HG03108 (cell line): ENCODE results near the gene SELENOW.
"Not testable (repeated sequence)": the region's sequence is repeated elsewhere in the genome, so short reads cannot be mapped to it uniquely, and the experiment has no call there.

Experiments
- ATAC-seq: cut with Tn5 transposase; IDR thresholded peaks from one replicate; pipeline ENCODE4 v1.9.1; 2021; ENCODE audit warnings: moderate library complexity; ENCODE audit not compliant: unreplicated experiment

Gene SELENOW

DNA sequence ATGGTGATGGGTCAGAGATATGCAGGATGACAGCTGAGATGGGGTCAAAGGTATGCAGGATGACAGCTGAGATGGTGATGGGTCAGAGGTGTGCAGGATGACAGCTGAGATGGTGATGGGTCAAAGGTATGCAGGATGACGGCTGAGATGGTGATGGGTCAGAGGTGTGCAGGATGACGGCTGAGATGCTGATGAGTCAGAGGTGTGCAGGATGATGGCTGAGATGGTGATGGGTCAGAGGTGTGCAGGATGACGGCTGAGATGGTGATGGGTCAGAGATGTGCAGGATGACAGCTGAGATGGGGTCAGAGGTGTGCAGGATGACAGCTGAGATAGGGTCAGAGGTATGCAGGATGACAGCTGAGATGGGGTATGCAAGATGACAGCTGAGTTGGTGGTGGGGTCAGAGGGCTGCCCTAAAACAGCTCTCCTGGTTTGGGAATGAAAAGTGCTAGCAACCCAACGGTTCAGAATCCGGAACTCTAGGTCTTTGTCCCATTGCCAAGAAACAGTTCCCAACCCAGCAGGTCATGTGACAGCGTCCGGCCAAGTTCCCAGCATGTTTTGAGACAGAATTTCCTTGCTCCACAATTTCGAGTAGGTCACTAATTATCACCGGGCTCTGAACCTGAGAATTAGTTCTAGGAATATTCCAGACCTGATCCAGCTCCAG lies 3.2 kb downstream of the SELENOW start:
- no peak for ATAC-seq

DNA sequence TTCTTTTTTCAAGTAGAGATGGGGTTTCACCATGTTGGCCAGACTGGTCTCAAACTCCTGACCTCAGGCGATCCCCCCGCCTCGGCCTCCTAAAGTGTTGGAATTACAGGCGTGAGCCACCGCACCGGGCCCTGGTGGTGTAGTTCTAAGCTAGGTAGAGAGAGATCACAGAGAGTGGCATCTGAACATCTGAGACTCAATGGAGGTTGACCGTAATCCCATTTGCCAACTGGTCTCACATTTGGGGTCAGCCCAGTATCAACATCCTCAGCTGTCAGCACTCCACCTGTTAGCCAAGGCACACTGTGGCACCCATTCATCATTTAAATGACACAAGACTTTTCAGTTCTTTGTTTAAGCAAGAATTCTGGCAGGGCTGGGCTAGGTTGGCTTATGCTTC lies 8.1 kb downstream of the SELENOW start:
- no peak for ATAC-seq

DNA sequence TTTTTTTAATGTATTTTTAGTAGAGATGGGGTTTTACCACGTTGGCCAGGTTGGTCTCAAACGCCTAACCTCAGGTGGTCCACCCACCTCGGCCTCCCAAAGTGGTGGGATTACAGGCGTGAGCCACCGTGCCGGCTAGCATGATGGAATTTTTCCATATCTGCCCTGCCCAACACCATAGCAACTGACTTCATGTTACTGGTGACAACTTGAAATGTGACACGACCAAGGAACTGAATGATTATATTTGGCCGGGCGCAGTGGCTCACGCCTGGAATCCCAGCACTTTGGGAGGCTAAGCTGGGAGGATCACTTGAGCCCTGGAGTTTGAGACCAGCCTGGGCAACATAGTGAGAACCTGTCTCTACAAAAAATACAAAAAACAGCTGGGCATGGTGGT lies 8.8 kb downstream of the SELENOW start:
- not testable (repeated sequence) for ATAC-seq

DNA sequence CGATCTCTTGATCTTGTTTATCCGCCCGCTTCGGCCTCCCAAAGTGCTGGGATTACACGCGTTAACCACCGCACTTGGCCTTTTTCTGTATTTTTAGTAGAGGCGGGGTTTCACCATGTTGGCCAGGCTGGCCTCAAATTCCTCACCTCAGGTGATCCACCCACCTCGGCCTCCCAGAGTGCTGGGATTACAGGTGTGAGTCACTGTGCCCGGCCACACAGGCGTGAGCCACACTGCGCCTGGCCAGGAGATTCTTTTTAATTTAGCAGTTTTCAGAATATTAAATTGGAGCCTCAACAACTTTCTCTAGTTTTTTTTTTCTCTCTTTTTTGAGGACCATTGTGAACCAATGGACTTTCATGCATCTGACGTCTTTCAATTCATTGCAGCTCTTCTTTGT lies 11.3 kb downstream of the SELENOW start:
- ATAC-seq = not testable (repeated sequence)

DNA sequence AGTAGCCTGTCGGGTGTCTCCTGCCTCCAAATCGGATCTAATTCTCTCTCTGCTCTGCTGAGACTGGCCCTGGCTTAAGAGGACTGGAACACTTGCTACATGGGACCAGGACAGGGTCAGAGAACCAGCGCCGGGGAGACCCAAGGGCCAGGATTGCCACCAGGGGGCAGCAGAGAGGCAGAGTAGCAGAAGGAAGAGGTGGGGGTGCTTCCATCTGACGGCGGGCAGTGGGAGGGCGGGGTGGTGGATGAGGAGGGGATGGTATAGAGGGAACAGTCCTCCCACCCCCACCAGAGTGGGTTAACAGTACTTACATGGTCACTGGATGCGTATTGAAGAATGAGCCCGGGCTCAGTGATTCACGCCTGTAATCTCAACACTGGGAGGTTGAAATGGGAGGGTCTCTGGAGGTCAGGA lies 11.9 kb downstream of the SELENOW start:
- no peak for ATAC-seq

DNA sequence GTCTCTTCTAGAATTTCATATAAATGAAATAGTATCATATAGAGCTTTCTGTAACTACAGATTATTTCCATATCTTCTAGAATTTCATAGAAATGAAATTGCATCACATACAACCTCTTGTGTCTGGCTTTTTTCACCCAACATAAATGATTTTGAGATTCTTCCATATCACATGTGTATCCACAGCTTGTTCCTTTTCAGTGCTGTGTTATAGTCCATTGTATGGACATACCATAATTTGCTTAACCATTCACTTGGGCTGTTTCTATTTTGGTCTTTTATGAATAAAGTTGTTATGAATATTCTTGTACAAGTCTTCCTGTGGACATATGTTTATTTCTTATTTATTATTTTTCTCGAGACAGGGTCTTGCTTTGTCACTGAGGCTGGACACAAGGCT lies 14.1 kb downstream of the SELENOW start:
- ATAC-seq = no peak

DNA sequence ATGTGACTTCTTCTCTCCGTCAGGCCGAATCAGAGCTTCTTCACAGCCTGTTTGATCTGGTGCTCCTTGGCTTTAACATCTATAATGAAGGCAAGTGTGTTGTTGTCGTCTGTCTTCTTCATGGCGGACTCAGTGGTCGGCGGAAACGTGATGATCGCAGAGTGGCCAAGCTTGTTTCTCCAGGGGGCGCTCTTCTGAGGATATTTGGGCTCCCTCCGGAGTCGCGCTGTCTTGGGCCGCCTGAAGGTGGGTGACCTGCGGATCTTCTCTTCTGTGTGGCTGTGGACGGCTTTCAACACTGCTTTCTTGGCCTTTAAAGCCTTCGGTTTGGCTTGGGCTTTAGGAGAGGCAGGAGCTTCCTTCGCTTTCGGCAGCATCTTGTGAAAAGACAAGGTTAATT lies 16.0 kb downstream of the SELENOW start:
- ATAC-seq = no peak

DNA sequence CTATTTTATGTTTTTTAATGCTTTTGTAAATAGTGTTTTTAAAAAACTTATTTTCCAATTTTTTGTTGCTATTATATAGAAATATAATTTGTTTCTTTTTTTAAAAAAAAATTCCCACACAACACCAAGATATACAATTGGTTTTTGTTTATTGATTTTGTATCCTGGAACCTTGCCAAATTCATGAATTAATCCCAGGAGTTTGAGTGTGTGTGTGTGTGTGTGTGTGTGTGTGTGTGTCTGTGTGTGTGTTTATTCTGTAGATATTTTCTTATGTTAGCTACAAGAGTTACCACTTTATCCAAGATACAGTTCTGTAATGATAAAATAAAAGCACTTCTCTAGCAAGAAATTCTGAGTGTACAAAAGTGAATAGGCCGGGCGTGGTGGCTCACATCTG lies 18.3 kb downstream of the SELENOW start:
- no peak for ATAC-seq

DNA sequence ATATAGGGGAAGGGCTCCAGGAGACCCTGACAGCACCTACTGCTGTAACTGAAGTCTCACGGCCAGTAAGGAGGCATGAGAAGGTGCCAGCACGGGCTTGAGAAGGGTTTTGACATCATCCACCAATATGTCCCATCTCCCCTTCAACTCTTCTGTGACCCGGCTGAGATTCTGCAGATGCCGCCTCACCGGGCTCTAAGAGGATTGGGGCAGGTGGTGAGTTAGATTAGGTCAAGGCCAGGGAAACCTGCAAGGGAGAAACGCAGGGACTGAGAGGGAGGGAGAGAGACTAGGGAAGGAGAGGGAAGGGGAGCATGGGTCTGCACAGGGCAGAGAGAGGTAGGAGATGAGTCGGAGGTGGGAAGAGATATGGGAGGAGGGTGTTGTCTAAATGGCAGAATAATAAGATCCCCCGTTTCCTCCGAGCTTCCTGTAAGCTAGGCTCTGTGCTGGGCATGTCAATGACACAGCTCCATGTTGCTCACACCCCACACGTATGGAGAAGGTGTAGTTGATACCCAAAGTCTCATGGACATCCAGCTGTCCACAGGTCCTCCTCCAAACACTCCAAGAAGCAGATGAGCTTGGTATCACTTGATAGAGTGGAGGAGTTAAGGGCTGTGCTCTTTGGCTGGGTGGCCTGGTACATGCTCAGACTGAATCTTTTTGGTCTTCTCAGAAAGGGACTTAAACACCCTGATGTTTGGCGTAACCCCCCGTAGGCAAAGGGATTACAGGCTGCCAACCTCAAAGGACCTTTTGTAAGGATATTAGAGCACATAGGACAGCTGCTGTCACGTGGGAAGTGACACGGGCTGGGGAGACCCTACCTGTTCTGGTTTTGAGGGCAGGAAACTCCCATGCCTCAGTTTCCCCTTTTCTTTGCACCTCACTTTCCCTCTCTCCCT lies 19.7 kb downstream of the SELENOW start:
- ATAC-seq = no peak

DNA sequence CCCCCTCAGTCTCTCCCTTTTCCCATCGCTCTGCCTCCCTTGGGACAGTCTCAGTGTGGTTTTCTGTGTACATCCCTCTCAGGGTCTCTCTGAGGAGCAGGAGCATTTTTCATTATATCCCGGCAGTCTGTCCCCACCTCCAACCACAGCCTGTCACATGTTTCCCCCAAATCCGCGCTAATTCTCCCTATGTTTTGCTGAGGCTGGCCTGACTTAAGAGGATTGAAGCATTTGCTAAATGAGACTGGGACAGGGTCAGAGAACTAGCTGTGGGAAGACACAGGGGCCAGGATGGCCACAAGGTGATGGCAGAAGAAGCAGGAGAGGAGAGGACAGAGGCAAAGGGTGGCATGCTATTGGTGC lies 20.4 kb downstream of the SELENOW start:
- no peak for ATAC-seq

DNA sequence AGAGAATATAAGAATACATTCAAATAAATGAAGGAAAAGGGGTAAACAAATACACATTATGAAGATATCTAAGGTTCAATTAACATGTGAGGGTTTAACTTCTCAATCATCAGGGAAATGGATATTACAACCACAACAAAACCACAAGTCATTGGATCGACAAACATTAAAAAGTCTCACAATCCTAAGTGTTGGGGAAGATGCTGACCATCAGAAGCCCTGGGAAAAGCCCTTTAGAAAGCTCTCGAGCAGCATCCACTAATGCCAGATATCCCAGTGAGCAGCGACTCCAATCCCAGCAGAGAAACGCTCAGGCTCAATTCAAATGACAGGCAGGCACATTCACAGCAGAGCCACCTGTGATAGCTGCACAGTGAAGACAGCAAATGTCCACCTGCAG lies 22.8 kb downstream of the SELENOW start:
- no peak for ATAC-seq

DNA sequence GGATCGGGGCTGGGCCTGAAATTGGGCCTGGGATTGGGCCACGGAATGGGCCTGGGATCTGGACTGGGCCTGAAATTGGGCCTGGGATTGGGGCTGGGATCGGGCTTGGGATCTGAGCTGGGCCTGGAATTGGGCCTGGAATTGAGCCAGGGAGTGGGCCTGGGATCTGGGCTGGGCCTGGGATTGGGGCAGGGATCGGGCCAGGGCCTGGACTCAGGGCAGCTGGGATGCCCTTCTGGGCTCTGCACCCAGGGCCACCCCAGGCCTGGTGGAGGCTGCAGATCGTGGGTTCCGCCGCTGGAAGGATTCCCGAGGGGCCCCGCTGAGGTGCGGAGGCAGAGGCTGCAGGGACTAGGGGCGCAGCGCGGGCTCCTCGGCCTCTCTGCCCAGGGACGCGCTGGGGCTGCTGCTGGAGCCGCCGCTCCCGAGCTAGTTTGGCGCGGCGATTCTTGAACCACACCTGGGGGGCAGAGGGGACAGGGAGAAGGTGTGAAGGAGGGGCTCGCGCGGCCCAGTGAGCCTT lies 24.1 kb downstream of the SELENOW start:
- no peak for ATAC-seq

DNA sequence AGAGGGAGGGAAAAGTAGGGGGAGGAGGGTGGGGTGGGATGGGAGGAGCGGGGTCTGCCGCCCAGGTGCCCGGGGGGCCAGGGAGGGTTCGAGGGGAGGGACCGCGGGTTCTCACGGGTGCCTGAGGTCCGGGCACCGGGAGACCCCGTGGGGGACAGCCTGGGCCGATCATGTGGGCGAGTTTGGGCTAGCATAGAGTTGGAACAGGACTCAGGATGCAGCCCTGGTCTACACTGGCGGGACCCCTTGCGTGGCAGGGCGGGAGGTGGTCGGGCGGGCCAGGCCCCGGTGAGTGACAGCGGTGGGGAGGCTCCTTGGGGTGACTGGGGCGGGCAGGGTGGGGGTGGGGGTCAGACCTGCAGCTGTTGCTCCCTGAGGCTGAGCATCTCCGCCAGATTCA lies 24.6 kb downstream of the SELENOW start:
- not testable (repeated sequence) for ATAC-seq

DNA sequence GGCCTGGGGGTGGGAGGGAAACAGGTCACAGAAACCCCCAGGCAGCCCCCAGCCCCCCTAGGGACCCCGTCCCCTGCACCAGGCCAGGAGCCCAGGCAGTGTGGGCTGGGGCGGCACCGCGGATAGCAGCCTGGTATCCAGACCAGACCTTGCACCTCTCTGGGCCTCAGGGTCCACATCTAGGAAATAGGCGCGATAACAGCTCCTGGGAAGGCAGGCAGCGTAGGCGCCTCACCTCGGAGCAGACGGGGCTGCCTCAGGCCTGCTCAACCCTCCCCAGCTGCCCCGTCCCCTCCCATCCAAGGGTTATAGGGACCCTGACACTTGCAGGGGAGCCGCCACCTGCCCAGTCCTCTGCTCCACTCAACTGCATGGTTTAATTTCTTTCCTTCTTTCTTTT lies 25.2 kb downstream of the SELENOW start:
- not testable (repeated sequence) for ATAC-seq

DNA sequence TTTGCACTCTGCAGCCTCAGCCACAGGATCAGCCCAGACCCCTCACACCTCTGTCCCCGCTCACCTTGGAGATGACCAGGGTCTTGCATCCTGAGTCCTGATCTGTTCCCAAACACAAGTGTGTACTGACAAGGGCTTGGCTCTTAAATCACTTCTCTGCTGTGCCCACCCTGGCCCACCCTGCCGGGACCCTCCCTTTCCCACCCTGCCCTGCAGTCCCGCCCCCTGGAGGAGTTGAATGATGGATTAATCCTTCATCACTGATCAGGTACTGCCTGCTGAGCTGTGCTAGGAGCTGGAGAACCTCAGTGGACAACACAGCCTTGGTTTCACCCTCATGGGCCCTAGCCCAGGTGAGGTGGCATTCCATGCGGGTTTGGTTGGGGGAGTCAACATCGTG lies 25.9 kb downstream of the SELENOW start, which contains the start of gene TPRX1:
TPRX1 (minus strand) TSS at position 101 of the 400 bp plus-strand sequence; CDS start at position 89, 12 bp downstream.
- ATAC-seq = not testable (repeated sequence)

DNA sequence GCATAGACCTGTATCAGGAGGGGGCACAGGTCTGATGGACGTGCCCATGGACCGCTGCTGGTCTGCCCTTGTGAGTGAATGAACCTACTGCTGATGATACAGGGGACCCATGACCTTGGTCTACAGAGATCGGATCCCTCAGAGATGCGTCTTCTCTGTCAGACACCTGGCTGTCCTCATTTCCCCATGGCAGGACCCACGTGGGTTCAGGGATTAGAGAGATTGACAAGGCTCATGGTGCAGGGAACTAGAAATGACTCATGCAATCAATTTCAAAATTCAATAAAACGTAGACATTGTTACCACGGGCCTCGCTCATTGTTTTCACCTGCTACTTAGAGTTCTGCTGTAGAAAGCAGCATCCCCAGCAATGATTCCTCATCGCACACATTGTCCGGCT lies 26.8 kb downstream of the SELENOW start:
- ATAC-seq = no peak

DNA sequence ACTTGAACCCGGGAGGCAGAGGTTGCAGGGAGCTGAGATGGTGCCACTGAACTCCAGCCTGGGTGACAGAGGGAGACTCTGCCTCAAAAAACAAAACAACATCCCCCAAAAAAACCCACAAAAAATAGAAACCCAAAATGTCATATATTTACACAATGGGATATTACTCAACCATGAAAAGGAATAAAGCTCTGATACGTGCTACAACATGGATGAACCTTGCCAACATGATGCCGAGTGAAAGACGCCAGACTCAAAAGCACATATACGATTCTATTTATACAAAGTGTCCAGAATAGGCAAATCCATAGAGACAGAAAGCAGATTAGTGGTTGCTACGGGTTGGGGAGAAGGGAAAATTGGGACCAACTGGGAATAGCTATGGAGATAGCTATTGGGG lies 27.9 kb downstream of the SELENOW start:
- ATAC-seq = no peak

DNA sequence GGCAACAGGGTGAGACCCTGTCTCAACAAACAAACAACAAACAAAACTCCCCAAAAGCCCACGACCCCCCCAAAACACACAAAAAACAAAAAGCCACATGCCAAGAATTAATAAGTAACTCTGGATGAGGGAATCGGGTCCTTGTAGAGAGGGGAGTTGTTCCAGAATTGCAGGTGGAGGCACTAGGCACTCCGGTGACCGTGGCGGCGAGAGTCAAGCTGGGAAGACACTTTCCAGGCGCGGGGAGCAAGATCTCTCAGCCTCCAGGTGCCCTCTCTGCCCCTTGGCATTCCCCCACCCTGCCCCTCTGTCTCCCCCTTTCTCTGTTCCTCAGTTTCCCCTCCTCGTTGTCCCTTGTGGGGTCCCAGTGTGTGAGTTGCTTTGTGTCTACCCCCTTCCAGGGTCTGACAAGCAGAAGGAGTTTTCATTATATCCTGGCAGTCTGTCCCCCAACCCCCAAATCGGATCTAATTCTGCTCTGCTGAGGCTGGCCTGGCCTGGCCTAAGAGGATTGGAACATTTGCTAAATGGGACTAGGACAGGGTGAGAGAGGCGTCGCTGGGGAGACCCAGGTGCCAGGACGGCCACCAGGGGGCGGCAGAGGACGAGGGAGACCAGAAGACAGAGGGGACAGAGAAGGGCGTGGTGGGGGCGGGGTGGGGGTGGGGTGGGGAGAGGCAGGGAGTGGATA lies 34.9 kb downstream of the SELENOW start:
- no peak for ATAC-seq

DNA sequence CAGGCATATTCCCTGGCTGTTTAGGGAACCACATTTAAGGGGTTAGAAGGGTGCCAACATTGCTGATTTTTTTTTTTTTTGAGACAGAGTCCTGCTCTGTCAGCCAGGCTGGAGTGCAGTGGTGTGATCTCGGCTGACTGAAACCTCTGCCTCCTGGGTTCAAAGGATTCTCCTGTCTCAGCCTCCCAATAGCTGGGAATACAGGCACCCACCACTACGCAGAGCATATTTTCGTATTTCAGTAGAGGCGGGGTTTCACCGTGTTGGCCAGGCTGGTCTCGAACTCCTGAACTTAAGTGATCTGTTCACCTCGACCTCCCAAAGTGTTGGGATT lies 35.5 kb downstream of the SELENOW start:
- no peak for ATAC-seq

DNA sequence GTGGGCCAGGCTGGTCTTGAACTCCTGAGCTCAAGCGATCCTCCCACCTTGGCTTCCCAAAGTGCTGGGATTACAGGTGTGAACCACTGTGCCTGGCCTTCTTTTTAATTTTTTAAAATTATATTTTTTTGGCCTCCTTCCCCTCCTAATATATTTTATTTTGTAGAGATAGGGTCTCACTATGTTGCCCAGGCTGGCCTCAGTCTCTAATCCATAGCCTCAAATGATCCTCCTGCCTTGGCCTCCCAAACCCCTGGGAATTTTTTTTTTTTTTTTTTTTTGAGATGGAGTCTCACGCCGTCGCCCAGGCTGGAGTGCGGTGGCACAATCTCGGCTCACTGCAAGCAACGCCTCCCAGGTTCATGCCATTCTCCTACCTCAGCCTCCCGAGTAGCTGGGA lies 37.8 kb downstream of the SELENOW start:
- ATAC-seq = not testable (repeated sequence)

DNA sequence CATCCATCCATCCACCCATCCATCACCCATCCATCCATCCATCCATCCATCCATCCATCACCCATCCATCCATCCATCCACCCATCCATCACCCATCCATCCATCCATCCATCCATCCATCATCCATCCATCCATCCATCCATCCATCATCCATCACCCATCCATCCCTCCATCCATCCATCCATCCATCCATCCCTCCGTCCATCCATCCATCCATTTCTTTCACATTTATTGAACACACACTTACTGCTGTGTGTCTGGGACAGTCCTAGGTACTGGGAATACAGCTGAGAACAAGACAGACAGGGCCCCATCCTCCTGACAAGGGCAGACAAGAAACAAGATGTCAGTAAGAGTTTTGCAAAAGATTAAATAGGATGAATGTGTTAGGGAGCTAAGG lies 39.7 kb downstream of the SELENOW start:
- not testable (repeated sequence) for ATAC-seq

DNA sequence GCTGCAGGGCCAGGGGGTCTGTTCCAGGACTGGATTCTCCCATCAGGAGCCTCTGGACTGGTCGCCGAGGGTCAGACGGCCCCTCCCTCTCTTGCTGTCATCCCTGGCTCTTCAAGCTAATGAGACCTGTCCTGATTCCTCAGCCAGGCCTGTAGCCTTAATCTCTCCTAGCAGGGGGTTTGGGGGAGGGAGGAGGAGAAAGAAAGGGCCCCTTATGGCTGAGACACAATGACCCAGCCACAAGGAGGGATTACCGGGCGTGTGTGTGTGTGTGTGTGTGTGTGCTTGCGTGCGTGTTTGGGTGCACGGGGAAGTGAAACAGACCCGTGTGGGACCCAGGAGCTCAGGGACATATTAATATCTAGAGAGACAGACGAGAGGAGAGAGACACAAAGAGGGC lies 41.4 kb downstream of the SELENOW start:
- no peak for ATAC-seq
